Measurements from ENCODE around the gene PARP3. TPM values are rescaled to one million over a fixed set of nuclear protein-coding genes. Genes with fewer than 3 reads are reported as not detected.

The PARP3 gene
- total and polyA plus RNA-seq, 10 of the 15 experiments (the other 5 are each of a cell fraction or from before 2014, with no cell fraction given), result 2.1 to 31.2 (median 19.5) TPM

DNA sequence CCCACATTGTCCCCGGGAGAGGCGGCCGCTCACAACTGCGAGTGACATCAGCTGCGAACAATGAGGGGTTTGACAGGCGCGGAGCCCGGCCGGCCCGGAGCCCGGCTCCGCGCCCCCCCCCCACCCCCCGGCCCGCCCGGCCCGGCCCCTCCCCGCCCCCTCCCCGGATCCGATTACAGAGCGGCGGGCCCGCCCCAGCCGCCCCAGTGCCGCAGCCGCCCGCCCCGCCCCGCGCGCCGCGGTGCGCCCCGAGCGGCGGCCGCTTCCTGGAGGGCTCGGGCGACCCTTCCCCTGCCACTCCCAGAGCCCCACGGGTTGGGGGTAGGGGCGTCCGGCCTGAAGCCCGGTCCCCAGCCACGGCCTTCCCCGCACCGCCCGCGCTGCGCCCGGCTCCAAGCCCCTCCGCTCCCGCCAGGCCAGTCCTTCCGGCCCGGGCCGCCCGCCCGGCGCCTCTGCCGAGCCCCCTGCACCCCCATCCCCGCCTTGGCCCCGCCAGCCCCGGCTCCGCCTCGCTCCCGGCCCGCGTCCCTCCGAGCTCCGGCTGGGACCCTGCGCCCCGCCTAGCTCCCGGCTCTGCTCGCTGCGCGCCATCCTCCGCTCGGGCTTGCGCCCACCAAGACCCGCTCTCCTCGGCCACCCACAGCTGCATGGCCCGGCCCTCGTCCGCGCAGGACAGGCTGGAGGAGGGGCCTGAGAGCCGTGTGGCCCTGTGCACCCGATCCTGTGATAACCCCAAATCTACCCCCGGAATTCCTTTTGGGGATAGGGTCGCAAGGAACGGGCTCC lies 25.4 kb downstream of the PARP3 start, which contains the start of gene PCBP4:
PCBP4 (minus strand) TSS at position 71 of the 786 bp plus-strand sequence. CDS start 6,214 bp downstream, outside the sequence.
- intact Hi-C loops (cut with micrococcal nuclease; ENCODE audit: unreplicated experiment), result no loop called here
- SMC1A ChIA-PET (ENCODE audit: uncharacterized antibody, unreplicated experiment), result interaction anchor here (0.6 kb wide), 1 partner anchor 285 kb away, joined by 3 read pairs; no protein-coding TSS in a partner anchor

GRCh38 chr3:51968170-51968775 lies 26.1 kb downstream of the PARP3 start:
- Histone ChIP-seq H3K4me2 (ENCODE audit: control insufficient read depth, insufficient read depth) (peak overlapping the region; percentile 72), H3K79me2 (ENCODE audit: control insufficient read depth, insufficient read depth, low read length) (no peaks in the 10 kb centered on the region; the same call in 1 of the 2 replicates), H3K27me3 (replicated peaks in 1 of 2; ENCODE audit: control insufficient read depth in 2 of 2, insufficient read depth in 2 of 2, low read length in 1 of 2) (no peaks in the 10 kb centered on the region), H3K36me3 (ENCODE audit: control insufficient read depth in 2 of 2, insufficient read depth in 2 of 2, low read length in 1 of 2) (no peaks in the 10 kb centered on the region), H3K4me1 (ENCODE audit: control insufficient read depth, insufficient read depth, low read length) (peaks cover 6% of the 10 kb centered on the region), H2AFZ (ENCODE audit: control insufficient read depth, low read depth, low read length) (no peak overlapping the region; the same call in 1 of the 2 replicates), H3K9ac (ENCODE audit: control insufficient read depth, insufficient read depth, low read length) (peak overlapping the region; percentile 61; the same call in 1 of the 2 replicates), H4K20me1 (ENCODE audit: control insufficient read depth, insufficient read depth) (no peaks in the 10 kb centered on the region), H3K4me3 (peak overlapping the region; percentile 82), H3K27ac (ENCODE audit: control insufficient read depth, insufficient read depth) (no peak overlapping the region), H3K9me3 (replicated peaks; ENCODE audit: control insufficient read depth, insufficient read depth, low read length) (no peaks in the 10 kb centered on the region)
- SMC1A ChIA-PET (ENCODE audit: uncharacterized antibody, unreplicated experiment), result interaction anchor here (0.6 to 1.4 kb wide), 2 partner anchors 26 to 286 kb away, joined by 3 to 5 read pairs; partner anchors contain the start of gene PARP3
- WGBS (ENCODE audit: insufficient coverage, insufficient replicate concordance, low lambda C conversion rate, missing lambda C conversion rate), result 29% methylated on average over 11 of the region's 11 CpGs
- DNase-seq (ENCODE audit: low read depth, low spot score) (no peak), FAIRE-seq (no peak), ATAC-seq (peak; percentile 15; the same call in 1 of the 3 replicates)
- BruUV-seq (replicated peaks), result no TSS peak
- POLR2A ChIA-PET, result interaction anchor here (0.7 to 1.0 kb wide), 2 partner anchors 18 to 24 kb away, joined by 3 to 5 read pairs; no protein-coding TSS in a partner anchor
- RAD21 ChIA-PET (ENCODE audit: unreplicated experiment), result interaction anchor here (0.9 to 2.1 kb wide), 2 partner anchors 14 to 26 kb away, joined by 4 to 10 read pairs; partner anchors contain the start of genes ACY1 and PARP3
- CTCF ChIA-PET, result interaction anchor here (1.4 kb wide), 1 partner anchor 15 kb away, joined by 4 read pairs; the partner anchor contains the start of gene ACY1
- in situ Hi-C loops (cut with MboI) (no loop called here), intact Hi-C loops (cut with micrococcal nuclease; ENCODE audit: unreplicated experiment) (no loop called here)
- TF ChIP-seq CUX1 (IDR thresholded peaks at IDR 0.05; ENCODE audit: insufficient replicate concordance, low read depth, low read length) (no peak), RUNX3 (IDR thresholded peaks at IDR 0.05; ENCODE audit: low read length) (0 out of 2 replicates have a peak, but pooled peaks have one; percentile 5)
- TF ChIP-seq, protein P1, sequence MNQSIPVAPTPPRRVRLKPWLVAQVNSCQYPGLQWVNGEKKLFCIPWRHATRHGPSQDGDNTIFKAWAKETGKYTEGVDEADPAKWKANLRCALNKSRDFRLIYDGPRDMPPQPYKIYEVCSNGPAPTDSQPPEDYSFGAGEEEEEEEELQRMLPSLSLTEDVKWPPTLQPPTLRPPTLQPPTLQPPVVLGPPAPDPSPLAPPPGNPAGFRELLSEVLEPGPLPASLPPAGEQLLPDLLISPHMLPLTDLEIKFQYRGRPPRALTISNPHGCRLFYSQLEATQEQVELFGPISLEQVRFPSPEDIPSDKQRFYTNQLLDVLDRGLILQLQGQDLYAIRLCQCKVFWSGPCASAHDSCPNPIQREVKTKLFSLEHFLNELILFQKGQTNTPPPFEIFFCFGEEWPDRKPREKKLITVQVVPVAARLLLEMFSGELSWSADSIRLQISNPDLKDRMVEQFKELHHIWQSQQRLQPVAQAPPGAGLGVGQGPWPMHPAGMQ (IDR thresholded peaks at IDR 0.05; ENCODE audit: borderline replicate concordance), result no peak

More for the DNA sequence above, 25.4 kb downstream of the PARP3 start, which contains the start of gene PCBP4:
- 0 out of 2 replicates have a peak, but pooled peaks have one; percentile 22 for TF ChIP-seq BACH1 (IDR thresholded peaks at IDR 0.05; ENCODE audit: borderline replicate concordance)
- TF ChIP-seq POLR2A (IDR thresholded peaks at IDR 0.05; ENCODE audit: low read depth, low read length), result peak; percentile 52
- no peak for TF ChIP-seq SUPT20H (IDR thresholded peaks at IDR 0.05; ENCODE audit: borderline replicate concordance, control insufficient read depth, low read depth, low read length)
- peak; percentile 60 for TF ChIP-seq HDAC6 (IDR thresholded peaks at IDR 0.05; ENCODE audit: unreplicated experiment)
- peak within 1 kb of the TSS; percentile 61; the same call in 1 of the 2 replicates for H3K9ac ChIP-seq (ENCODE audit: control insufficient read depth, insufficient read depth, low read length)
- no peaks in the 10 kb centered on the region for H3K79me2 ChIP-seq (ENCODE audit: control insufficient read depth, insufficient read depth, low read length)
- peaks cover 6% of the 10 kb centered on the region; the same call in 1 of the 2 replicates for H3K4me1 ChIP-seq (ENCODE audit: control insufficient read depth, insufficient read depth, low read length)
- no TSS peak for BruUV-seq (replicated peaks)
- peak within 1 kb of the TSS; percentile 85 for H3K4me2 ChIP-seq (ENCODE audit: control insufficient read depth, insufficient read depth)
- H3K27me3 ChIP-seq (replicated peaks in 1 of 2; ENCODE audit: control insufficient read depth in 2 of 2, insufficient read depth in 2 of 2, low read length in 1 of 2), result no peaks in the 10 kb centered on the region; a peak in 1 of 4 replicates
- H3K36me3 ChIP-seq (ENCODE audit: control insufficient read depth in 2 of 2, insufficient read depth in 2 of 2, low read length in 1 of 2), result no peaks in the 10 kb centered on the region
- no peaks in the 10 kb centered on the region for H3K9me3 ChIP-seq (replicated peaks; ENCODE audit: control insufficient read depth, insufficient read depth, low read length)
- under 1% methylated on average over 21 of the region's 90 CpGs for WGBS (ENCODE audit: insufficient coverage, insufficient replicate concordance, low lambda C conversion rate, missing lambda C conversion rate)
- in situ Hi-C loops (cut with MboI), result no loop called here
- ChIA-PET RAD21 (ENCODE audit: unreplicated experiment) (interaction anchor here (0.9 to 2.1 kb wide), 2 partner anchors 15 to 25 kb away, joined by 4 to 10 read pairs; partner anchors contain the start of genes ACY1 and PARP3), POLR2A (interaction anchor here (0.7 to 1.0 kb wide), 3 partner anchors 19 to 69 kb away, joined by 3 to 5 read pairs (median 3); no protein-coding TSS in a partner anchor), CTCF (interaction anchor here (0.6 to 1.4 kb wide), 3 partner anchors 15 to 26 kb away, joined by 3 to 4 read pairs (median 4); partner anchors contain the start of genes ACY1, PARP3 and RRP9)
- ATAC-seq (peak; percentile 68), DNase-seq (ENCODE audit: low read depth, low spot score) (no peak), FAIRE-seq (no peak)
- H3K4me3 ChIP-seq, result peak within 1 kb of the TSS; percentile 82
- H3K27ac ChIP-seq (ENCODE audit: control insufficient read depth, insufficient read depth), result no peak within 1 kb of the TSS
- H2AFZ ChIP-seq (ENCODE audit: control insufficient read depth, low read depth, low read length), result peak within 1 kb of the TSS; percentile 42
- H4K20me1 ChIP-seq (ENCODE audit: control insufficient read depth, insufficient read depth), result no peaks in the 10 kb centered on the region

Measured in GM12878 (cell line).